ENCODE results near the gene KNOP1. TPM values are rescaled to one million over a fixed set of nuclear protein-coding genes. Genes with fewer than 3 reads are reported as not detected.

KNOP1 gene
- total RNA-seq, 6 experiments from 2014 or later, result 11.0 to 16.3 (median 13.9) TPM

DNA sequence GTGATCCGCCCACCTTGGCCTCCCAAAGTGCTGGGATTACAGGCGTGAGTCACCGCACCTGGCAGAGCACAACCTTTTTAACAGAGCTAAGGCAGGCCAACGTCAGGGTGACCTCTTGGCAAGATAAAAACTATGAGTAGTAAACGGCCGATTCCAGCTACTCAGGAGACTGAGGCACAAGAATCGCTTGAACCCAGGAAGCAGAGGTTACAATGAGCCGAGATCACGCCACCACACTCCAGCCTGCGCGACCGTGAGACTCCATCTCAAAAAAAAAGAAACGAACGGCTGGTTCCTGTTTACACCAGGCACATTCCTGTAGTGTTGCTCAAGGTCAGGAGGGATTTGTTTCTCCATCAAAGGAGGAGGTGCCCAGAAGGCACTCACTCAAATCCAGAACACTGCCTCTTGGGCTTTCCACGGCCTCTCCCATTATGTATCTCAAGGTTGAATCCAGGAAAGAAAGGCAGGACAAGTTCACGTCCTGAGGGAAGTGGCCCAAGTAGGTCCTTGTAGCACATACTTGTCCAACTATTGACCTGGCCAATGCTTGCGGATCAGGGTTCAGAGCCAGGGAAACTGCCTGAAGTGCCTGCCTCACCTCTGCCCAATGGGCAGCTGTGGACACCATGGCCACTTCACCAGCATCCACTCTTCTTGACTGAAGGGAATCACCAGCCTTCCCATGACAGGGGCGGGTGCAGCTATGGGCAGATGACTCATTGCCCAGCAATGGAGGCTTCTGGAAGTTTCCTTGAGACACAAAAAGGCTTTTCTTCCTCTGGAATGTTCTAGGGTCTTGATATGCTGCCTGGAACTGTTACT, 13.5 kb downstream of the KNOP1 start:
- Mint-ChIP-seq H3K27me3 (ENCODE audit: insufficient read depth) (peaks cover 3% of the 10 kb centered on the region; the same call in 1 of the 2 replicates), H3K4me3 (no peak overlapping the region), H3K4me1 (ENCODE audit: low read depth) (peaks cover 33% of the 10 kb centered on the region), H3K9me3 (no peaks in the 10 kb centered on the region), H3K36me3 (ENCODE audit: low read depth) (peaks cover 43% of the 10 kb centered on the region), H3K27ac (peak overlapping the region; percentile 73)
- DNase-seq, result peak; percentile 46
- TF ChIP-seq, protein P1, sequence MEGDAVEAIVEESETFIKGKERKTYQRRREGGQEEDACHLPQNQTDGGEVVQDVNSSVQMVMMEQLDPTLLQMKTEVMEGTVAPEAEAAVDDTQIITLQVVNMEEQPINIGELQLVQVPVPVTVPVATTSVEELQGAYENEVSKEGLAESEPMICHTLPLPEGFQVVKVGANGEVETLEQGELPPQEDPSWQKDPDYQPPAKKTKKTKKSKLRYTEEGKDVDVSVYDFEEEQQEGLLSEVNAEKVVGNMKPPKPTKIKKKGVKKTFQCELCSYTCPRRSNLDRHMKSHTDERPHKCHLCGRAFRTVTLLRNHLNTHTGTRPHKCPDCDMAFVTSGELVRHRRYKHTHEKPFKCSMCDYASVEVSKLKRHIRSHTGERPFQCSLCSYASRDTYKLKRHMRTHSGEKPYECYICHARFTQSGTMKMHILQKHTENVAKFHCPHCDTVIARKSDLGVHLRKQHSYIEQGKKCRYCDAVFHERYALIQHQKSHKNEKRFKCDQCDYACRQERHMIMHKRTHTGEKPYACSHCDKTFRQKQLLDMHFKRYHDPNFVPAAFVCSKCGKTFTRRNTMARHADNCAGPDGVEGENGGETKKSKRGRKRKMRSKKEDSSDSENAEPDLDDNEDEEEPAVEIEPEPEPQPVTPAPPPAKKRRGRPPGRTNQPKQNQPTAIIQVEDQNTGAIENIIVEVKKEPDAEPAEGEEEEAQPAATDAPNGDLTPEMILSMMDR (IDR thresholded peaks at IDR 0.05), result no peak

DNA sequence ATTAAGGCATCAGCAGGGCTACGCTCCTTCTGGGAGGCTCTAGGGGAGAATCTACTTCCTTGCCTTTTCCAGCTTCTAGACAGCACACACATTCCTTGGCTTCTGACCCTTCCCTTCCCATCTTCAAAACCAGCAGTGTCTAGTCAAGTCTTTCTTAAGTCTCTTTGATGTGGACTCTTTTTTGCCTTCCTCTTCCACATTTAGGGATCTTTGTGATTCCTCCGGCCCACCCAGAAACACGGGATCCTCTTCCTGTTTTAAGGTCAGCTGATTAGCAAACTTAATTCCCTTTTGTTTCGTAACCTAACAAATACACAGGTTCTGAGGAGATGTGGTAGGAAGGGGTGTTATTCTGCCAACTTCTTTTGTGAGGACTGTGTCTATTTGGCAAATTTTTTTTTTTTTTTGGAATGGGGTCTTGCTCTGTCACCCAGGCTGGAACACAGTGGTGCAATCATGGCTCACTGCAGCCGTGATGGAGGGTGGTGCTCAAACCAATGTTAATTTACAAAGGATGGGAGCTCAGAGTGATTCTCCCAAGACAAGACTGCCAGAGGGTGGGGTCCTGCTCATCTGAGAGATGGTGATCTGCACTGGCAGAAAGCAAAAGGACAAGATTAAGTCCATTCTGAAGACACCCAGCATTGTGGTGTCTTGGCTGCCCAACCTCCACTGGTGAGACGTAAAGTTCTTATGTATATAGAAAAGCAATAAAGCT, 14.7 kb downstream of the KNOP1 start:
- Mint-ChIP-seq H3K36me3 (ENCODE audit: low read depth) (peaks cover 49% of the 10 kb centered on the region), H3K4me3 (no peak overlapping the region), H3K9me3 (no peaks in the 10 kb centered on the region), H3K4me1 (ENCODE audit: low read depth) (peaks cover 44% of the 10 kb centered on the region), H3K27me3 (ENCODE audit: insufficient read depth) (peaks cover 5% of the 10 kb centered on the region; the same call in 1 of the 2 replicates), H3K27ac (peak overlapping the region; percentile 73; the same call in 1 of the 2 replicates)
- TF ChIP-seq, protein P1 (IDR thresholded peaks at IDR 0.05), result no peak
- no peak for DNase-seq

DNA sequence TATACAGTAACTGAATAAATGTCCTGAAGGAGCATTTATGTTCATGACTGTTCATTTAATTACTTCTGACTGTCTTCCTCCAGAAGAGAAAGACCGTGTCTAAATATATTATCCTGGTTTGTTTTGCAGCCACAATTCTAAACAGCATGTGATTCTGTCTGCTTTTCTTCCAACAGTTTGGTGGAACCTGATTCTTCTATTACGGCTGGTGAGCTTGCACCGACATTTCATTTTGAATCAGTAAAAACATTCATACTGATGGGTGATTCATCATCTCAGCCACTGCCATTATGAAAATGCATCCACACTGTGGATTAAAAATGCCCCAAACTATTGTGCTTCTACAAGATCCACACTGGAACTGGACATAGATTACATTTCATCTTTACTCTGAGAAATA, 16.9 kb downstream of the KNOP1 start:
- H3K4me1 Mint-ChIP-seq (ENCODE audit: low read depth), result peaks cover 59% of the 10 kb centered on the region
- H3K27ac Mint-ChIP-seq, result peak overlapping the region; percentile 27; the same call in 1 of the 2 replicates
- peaks cover 51% of the 10 kb centered on the region for H3K36me3 Mint-ChIP-seq (ENCODE audit: low read depth)

DNA sequence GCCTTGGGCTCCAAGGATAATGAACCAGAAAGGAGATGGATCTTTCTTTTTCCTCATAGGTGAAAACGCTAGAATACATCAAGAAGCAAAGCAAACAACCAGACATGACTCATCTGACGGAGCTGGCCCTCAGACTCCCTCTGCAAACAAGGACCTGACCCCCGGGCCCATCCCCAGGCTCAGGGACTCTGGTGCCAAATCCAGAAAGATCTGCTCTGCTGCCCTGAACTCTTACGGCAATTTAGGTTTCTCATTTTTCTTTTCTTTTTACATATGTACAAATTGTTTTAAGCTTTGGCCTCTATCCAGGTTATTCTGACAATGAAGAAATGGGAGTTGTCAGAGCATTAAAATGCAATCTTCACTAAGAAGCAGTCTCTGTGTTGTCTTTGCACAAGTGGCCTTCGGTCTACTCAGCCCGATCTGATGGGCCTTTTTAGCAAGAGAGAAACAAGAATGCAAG, 17.7 kb downstream of the KNOP1 start:
- peaks cover 10% of the 10 kb centered on the region; the same call in 1 of the 2 replicates for H3K27me3 Mint-ChIP-seq (ENCODE audit: insufficient read depth)
- peaks cover 62% of the 10 kb centered on the region for H3K4me1 Mint-ChIP-seq (ENCODE audit: low read depth)
- peaks cover 46% of the 10 kb centered on the region for H3K36me3 Mint-ChIP-seq (ENCODE audit: low read depth)
- 0 out of 2 replicates have a peak overlapping the region, but pooled peaks have one; percentile 15 for H3K4me3 Mint-ChIP-seq
- no peak for DNase-seq
- TF ChIP-seq, protein P1 (IDR thresholded peaks at IDR 0.05), result no peak
- peak overlapping the region; percentile 27; the same call in 1 of the 2 replicates for H3K27ac Mint-ChIP-seq
- no peaks in the 10 kb centered on the region for H3K9me3 Mint-ChIP-seq

More for the DNA sequence above, 16.9 kb downstream of the KNOP1 start:
- Mint-ChIP-seq H3K9me3 (no peaks in the 10 kb centered on the region), H3K4me3 (no peak overlapping the region), H3K27me3 (ENCODE audit: insufficient read depth) (peaks cover 10% of the 10 kb centered on the region; the same call in 1 of the 2 replicates)
- DNase-seq, result no peak
- TF ChIP-seq, protein P1 (IDR thresholded peaks at IDR 0.05), result no peak

DNA sequence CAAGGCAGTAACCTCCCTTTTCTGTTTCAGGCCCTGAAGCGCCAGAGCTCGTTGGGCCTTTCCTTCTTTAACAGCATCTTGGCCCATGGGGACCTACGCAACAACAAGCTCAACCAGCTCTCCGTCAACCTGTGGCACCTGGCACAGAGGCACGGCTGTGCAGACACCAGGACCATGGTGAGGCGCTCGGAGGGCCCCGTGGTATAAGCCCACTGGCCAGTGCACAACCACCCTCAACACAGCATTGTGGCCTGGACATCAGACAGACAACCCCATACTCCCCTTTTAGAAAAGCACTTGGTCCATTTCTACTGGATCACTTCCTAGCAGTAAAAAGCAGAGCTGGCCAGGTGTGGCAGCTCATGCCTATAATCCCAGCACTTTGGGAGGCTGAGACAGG, 18.6 kb downstream of the KNOP1 start:
- peaks cover 38% of the 10 kb centered on the region for H3K36me3 Mint-ChIP-seq (ENCODE audit: low read depth)
- no peak overlapping the region for H3K27ac Mint-ChIP-seq
- H3K4me1 Mint-ChIP-seq (ENCODE audit: low read depth), result peaks cover 53% of the 10 kb centered on the region
- H3K4me3 Mint-ChIP-seq, result no peak overlapping the region
- TF ChIP-seq, protein P1 (IDR thresholded peaks at IDR 0.05), result no peak
- DNase-seq, result no peak
- H3K27me3 Mint-ChIP-seq (ENCODE audit: insufficient read depth), result peaks cover 7% of the 10 kb centered on the region; the same call in 1 of the 2 replicates
- no peaks in the 10 kb centered on the region for H3K9me3 Mint-ChIP-seq
